Measurements from ENCODE around the gene TYMP.
A peak's percentile ranks its signal among the peaks of the same experiment; 100 is the strongest.
"Not testable (repeated sequence)": the region's sequence is repeated elsewhere in the genome, so short reads cannot be mapped to it uniquely, and the experiment has no call there.

Gene TYMP

DNA sequence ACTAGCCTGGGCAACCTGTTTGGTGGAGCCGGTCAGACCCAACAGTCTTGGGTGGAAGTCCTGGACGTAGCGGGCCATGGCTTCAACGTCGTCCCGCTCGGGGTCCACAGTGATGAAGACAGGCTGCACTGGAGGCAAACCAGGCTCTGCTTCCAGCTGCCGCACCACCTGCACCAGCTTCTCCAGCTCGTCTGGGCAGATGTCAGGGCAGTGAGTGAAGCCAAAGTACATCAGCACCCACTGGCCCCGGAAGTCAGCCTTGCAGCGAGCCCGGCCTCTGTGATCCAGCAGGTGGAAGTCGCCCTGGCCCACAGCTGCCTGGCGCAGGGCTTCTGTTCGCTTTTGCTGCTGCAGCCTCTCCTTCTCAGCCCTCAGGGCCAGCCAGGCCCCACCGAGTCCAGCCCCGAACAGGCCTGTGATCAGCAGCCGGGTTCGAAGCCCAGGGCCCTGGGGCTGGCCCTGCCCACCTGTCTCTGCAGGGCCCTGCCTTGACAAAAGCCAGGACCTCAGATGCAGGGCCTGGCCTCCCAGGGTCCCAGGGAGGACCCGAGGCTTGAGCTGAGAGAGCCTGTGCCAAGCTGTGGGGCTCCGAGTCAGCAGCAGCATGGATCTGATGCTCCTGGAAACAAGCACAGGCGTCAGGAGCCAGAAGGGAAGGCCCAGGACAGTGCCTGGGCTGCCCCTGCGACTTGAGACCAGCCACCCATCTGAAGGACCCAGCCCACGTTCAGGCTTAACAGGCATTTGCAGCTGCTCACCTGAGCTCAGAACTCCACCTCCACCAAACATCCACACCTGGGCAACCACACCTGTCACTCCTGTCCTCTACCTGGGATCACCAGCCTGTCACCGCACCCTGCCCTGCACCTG is 5.8 kb downstream of the TYMP start:
- no peak for DNase-seq

DNA sequence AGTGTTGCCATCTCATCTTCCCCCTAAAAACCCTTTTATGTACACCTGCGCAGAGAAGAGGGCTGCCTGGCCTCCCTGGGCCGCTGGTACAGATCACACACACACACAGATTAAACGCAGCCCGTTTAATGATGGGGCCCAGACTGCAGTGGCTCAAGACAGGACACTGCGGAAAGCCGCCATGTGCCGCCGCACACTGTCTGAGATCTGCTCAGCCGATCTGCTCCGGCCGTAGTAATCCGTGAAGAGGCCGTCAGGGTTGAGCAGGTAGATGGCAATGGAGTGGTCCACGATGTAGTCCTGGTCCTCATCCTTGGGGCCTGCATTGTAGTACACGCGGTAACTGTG is 6.4 kb downstream of the TYMP start:
- no peak for DNase-seq

DNA sequence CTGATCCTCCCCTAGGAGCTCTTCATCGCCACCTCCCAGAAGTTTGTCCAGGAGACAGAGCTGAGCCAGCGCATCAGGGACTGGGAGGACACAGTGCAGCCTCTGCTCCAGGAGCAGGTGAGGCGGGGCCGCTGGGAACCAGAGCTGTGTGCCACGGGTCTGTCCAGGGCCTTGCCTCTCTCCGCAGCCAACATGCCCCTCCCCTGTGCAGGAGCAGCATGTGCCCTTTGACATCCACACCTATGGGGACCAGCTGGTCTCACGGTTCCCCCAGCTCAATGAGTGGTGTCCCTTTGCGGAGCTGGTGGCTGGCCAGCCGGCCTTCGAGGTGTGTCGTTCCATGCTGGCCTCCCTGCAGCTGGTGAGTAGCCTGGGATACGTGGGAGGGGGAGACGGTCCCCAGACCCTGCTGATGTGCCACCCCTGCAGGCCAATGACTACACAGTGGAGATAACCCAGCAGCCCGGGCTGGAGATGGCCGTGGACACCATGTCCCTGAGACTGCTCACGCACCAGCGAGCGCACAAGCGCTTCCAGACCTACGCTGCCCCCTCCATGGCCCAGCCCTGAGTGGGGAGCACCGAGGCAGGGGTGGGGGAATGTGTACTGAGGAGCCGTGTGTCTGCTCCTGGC is 6.9 kb downstream of the TYMP start:
- DNase-seq: no peak

DNA sequence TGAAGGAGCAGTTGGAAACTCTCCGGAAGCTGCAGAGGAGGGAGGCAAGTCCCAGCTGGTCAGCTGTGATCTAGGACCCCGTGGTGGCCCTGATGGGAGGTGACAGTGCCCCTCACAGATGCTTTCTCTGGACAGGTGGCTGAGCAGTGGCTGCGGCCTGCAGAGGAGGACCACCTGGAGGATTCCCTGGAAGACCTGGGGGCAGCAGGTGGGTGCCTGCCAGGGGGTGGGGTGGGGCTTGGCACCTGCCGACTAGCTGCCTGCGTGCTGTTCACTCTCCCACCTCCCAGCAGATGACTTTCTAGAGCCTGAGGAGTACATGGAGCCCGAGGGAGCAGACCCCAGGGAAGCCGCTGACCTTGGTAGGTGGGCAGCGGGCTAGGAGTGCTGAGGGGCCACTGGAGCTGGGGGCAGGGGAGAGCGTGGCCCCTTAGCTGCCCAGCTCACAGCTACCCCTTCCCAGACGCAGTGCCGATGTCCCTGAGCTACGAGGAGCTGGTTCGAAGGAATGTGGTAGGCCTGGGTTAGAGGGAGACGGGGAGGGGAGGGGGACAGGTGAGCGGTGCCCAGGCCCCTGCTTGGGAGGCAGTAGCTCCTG is 7.5 kb downstream of the TYMP start:
- DNase-seq: no peak

DNA sequence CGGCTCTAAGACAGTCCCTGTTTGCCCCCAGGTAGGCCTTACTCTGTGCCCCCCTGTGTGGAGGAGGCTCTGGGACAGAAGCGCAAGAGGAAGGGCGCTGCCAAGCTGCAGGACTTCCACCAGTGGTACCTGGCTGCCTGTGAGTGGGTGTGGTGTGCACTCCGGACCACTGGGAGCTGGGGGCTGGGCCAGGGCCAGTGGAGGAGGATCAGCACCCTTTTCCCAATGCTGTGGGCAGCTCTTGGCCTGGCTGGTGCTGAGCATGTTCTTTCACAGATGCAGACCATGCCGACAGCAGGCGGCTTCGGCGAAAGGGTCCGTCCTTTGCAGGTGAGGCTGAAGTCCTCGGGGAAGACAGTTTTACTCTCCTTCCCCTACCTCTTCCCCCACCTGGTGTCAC is 8.1 kb downstream of the TYMP start:
- DNase-seq: no peak

DNA sequence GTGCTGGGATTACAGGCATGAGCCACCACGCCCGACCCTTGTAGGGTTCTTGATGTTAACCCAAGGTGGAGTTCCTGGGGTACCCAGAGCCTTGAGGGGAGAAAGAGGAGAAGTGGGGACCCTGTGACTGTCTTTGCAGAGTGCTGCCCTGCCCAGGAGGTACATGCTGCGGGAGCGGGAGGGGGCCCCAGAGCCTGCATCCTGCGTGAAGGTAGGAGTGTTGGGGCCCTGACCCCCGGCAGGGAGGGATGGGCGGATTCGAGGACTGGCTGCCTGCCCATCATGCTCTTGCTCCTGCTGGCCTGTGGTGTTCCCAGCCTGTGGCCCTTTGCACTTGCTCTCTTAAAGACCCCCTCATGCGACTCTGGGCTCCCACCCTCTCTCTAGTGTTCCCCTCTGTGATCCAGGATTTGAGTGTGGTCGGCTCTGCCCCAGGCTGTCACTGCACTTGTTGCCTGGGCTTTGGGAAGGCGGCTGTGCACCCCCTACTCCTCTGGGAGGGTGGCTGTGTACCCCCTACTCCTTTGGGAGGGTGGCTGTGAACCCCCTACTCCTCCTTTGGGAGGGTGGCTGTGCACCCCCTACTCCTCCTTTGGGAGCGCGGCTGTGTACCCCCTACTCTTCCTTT is 8.9 kb downstream of the TYMP start:
- DNase-seq: no peak

DNA sequence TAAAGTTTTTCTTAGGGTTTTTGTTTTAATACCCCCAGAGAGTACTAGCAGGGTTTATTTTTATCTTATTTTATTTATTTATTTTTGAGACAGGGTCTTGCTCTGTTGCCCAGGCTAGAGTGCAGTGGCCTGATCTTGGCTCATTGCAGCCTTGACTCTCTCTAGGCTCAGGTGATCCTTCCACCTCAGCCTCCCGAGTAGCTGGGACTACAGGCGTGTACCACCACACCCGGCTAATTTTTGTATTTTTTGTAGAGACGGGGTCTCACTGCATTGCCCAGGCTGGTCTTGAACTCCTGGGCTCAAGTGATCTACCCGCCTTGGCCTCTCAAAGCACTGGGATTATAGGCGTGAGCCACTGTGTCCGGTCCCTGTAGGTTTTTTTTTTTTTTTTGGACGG is 9.6 kb downstream of the TYMP start:
- DNase-seq: not testable (repeated sequence)

DNA sequence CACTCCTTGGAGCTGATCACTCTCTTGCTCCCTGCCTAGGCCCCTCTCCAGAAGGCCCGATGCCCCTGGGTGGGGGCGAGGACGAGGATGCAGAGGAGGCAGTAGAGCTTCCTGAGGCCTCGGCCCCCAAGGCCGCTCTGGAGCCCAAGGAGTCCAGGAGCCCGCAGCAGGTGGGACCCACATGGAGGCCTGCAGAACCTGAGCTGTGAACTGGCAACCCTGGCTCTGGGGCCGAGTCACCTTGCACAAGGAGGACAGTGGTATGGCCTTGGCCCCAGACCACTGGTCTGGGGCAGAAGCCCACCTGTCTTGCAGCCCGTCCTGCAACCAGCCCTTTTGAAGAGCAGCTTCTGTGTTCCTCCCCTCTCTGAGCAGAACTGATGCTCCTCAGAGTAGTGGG is 10.7 kb downstream of the TYMP start:
- no peak for DNase-seq

DNA sequence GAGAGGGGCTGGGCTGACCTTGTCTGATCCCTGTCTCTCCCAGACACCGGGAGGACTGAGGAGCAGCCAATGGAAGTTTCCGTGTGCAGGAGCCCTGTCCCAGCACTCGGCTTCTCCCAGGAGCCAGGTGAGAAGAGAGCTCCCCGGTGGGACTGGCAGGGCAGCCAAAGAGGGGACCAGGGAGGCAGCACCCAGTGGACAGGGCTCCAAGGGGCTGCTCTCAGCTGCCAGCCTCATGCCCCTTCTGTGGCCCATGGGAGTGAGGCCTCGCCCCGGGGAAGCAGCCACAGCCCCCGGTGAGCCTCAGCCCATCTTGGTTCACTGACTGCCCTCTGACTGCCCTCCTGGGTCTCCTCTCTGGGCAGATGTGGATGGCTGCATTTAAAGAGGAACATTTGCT is 11.2 kb downstream of the TYMP start:
- DNase-seq: no peak

DNA sequence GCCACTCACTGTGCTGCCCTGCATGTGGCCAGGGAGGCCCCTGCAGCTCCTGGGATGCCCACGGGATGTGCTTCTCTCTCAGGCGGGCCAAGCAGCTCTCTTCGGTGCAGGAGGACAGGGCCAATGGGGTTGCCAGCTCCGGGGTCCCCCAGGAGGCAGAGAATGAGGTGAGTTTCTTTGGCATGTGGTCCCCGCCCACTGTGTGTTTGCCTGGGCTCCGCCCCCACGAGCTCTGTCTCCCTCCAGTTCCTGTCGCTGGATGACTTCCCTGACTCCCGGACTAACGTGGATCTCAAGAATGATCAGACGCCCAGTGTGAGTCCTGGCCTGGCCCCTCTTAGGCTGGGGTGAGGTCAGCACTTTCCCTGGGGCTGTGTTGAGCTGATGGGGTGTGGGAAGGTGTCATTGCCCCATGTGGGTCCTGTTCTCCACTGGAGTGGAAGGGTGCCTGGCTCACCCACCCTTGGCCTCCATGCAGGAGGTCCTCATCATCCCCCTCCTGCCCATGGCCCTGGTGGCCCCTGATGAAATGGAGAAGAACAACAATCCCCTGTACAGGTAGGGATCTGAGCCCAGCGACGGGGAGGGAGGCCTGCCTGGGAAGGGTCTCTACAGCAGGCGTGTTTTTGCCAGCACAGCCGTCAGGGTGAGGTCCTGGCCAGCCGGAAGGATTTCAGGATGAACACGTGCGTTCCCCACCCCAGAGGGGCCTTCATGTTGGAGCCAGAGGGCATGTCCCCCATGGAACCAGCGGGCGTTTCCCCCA is 12.1 kb downstream of the TYMP start:
- DNase-seq: no peak

DNA sequence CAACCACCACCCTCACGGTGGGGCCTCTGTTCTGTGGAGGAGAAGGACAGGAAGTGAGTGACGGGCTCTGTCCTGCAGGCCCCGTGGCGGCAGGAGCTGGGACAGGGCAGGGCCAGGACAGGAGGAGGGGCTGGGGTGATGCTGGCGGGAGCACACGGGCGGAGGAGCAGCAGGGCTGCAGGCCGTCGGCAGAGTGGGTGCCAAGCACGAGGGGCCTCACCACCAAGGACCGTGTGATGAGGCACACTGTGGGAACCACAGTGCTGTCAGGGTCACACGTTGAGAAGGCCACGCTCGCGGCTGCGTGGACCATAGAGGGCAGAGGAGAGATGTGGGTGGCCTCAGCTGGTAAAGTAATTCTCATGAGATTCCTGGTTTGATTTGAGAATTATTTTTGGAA is 12.9 kb downstream of the TYMP start:
- no peak for DNase-seq

DNA sequence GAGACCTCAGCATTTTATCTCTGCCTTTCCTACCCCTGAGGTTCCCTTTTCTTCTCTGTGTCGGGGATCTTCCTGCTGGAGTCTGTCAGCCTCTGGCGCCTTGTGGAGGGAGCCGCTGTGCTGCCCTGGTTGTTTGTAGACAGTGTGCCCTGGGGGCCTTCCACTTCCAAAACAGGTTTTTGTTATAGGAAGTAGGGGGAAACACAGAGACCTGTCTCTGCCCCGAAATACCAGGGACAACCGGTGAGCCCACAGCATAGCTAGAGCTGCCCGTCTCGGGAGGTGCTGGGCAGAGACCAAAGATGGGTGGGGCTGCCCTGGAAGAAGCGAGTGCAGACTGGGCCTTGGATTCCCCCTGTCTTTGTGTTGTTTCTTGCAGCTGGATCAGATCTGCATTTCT is 13.7 kb downstream of the TYMP start:
- no peak for DNase-seq

DNA sequence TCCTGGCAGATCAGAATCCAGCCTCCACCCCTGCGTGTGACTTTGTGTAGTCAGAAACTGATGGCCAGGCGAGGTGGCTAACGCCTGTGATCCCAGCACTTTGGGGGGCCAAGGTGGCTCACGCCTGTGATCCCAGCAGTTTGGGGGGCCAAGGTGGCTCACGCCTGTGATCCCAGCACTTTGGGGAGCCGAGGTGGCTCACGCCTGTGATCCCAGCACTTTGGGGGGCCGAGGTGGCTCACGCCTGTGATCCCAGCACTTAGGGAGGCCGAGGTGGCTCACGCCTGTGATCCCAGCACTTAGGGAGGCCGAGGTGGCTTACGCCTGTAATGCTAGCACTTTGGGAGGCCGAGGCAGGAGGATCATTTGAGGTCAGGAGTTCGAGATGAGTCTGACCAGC is 16.6 kb downstream of the TYMP start:
- no peak for DNase-seq

DNA sequence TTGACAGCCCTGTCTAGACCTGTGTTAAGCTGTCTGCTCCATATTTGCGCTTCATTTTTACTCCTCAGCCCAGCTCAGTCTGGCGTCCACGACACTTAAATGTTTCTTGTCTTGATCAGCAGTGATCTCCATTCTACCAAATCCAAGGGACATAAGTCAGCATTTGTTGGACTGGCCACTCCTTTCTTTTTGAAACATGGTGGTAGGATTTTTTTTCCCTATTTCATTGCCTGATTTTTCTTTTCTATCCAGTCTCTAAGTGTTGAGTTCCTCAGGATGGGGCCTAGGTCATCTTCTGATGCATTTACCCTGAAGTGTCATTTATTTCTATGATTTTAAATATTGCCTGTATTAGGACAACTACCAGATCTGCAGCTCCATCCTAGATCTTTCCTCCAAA is 20.9 kb downstream of the TYMP start:
- no peak for DNase-seq

DNA sequence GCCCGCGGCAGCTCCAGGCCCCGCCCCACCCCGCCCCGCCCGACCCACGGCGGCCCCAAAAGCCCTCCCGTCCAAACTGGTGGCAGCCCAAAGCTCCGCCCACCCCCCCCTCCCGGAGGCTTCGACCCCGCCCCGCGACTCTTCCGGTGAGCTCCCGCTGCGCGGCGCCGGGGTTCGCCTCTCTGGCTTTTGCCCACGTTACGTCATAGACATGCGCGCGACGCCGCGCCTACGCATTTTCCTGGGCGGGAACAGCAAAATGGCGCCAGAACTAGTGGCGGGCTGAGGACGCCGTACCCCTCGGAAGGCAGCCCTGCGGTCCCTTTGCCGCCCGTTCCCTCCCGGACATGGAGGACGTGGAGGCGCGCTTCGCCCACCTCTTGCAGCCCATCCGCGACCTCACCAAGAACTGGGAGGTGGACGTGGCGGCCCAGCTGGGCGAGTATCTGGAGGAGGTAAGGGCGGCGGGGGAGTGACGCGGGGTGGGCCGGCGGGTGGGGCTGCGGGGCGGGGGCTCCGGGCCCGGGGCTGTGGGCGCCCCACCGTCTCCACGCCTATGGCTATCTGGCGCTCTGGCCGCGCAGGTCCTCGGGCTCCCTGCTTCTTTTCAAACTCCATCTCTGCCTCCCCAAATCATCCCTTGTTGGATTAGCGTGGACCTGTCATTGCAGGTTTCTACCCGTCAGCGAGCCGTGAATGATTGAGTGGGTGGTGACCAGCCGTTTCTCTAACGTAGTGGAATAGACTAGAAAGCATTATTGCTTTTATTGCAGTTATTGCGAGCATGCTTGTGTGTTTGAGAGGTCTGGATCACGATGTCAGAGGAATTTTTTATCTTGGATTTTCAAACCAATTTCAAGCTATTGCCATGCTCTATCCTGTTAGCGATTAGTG is 21.6 kb downstream of the TYMP start, which contains the start of gene NCAPH2:
TSS of gene NCAPH2 (plus strand) at position 234 of the 894 bp plus-strand sequence. CDS start at position 348, 114 bp downstream.
- DNase-seq: peak; percentile 96

DNA sequence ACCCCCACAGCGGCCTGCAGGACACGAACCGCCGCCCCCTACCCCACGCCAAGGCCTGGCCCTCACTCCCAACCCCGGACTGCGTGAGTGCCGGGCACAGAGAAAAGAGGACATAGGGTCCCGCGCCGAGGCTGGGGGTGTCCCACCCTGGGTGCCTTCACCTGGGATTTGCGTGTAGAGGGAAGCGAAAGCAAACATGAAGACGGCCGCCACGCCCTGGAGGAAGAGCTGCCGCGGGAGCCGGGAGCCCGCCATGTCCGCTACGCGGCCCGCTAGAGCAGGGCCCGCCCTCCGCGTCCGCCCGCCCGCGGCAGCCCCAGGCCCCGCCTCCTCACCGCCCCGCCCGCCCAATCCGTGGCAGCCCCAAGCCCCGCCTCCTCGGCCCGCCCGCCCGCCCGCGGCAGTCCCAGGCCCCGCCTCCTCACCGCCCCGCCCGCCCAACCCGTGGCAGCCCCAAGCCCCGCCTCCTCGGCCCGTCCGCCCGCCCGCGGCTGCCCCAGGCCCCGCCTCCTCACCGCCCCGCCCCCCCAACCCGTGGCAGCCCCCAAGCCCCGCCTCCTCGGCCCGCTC is 22.3 kb downstream of the TYMP start, which contains the start of gene LMF2:
TSS of gene LMF2 (minus strand) at position 282 of the 570 bp plus-strand sequence. CDS start at position 255, 27 bp downstream.
- no peak for DNase-seq

DNA sequence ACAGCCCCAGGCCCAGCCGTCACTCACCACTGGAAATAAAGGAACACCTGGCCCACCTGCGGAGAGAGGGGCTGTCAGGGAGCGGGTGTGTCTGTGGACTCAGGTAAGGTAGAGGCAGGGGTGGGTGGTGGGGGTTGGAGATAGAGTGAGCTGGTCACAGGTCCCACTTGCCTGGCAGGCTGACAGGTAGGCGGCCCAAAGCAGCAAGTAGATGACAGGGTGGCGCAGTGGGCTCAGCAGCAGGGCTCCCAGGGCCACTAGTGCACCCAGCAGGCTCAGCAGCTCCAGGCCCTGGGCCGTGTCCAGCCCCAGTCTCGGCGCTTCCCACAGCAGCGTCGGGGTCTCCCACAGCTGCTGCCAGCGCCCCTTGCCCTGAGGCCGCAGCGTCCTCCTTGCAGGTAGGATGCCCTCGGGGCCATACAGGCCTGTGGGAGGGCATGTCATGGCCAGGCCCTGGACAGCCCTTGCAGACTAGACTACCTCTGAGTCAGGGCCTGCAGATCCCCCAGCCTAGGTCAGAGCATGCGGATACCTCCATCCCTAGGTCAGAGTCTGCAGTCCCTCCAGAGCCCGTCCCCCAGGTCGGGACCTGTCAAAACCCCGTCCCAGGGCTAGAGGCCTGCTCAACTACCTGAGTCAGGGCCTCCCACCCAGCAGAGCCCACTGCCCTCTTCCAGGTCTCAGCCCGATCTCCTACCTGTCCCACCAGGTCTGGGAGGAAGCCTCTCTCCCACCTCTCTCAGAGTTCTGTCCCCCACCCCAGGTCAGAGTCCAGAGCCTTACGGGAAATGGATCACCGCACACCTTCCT is 23.0 kb downstream of the TYMP start:
- DNase-seq: peak; percentile 98

DNA sequence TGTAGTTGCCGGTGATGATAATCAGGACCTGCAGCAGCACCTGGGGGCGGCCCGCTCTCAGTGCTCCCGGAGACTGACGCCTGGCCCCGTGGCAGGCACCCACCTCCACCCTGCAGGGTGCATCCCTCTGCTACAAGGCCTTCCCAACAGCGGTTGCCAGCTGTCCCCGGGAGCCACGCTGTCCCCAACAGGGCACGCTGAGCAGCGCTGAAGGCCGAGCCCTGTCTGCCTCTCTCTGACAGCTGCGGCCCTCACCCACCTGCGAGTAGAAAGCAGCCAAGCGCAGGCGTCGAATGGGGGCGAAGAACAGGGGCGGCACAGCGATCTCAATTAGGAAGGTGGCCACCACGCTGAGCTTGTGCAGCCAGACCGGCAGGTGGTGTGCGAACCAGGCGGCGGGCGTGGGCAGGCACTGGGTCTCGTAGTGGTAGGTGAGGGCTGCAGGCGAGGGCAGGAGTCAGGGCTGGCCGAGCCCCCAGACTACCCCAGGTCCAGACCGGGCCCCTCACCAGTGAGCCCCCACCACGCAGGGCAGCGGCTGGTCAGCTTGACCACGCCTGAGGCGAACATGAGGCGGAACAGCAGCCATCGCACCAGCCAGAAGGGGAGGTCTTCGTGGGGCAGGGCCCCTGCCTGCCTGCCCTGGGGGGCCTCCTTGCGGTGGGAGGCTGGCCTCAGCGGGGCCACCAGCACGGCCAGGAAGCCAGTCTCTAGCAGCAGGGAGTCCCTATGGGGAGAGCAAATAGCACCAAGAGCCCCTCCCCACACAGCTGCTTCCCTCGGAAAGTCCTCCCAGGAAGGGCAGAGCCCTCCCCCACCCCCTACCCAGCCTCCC is 23.8 kb downstream of the TYMP start:
- peak; percentile 93 for DNase-seq

DNA sequence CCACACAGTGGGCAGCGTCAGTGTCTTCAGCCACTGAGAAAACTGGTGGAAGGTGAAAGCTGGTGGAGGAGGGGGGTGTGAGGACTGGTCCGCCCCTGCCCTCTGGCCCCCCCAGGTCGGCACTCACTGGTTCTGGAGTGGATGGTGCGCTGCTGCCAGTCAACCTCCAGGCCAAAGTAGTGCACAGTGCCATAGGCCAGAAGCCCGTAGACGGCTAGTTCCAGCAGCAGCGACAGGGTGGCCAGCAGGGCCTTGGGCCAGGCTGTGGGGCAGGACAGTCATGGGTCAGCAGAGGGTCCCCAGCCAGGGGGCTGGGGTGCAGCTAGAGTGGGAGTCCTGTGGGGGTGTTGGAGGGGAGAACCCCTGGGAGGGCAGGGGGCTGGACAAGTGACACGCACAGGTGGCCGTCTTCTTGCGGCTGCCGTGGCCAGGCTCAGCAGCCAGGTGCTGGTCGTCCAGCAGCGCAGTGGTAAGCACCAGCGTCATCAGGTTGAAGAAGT is 24.5 kb downstream of the TYMP start:
- no peak for DNase-seq

Data from COR-L47 (cell line).